WTC11 (cell line): ENCODE measurements around the gene FCRL6. TPM values are rescaled to one million over a fixed set of nuclear protein-coding genes. Genes with fewer than 3 reads are reported as not detected.

Experiments used
- ATAC-seq: fragments of 200-7000 bp; cut with Tn5 transposase; 2 replicates; pipeline ENCODE4 v1.10.0; 2021; ENCODE audit warnings: mild to moderate bottlenecking, moderate library complexity
- CTCF ChIA-PET: fragments of 300-600 bp; sonication (Branson Sonifier 250); formaldehyde crosslinking; loops from one replicate; lab custom pipeline; 2021; ENCODE audit warnings: antibody characterized with exemption; lab: Charles Lee
- POLR2A ChIA-PET: fragments of 350-600 bp; sonication (Branson Sonifier 250); formaldehyde crosslinking; loops from one replicate; lab custom pipeline; 2021; ENCODE audit warnings: antibody characterized with exemption; lab: Charles Lee
- DNase-seq: peaks from one replicate; pipeline ENCODE4 v3.0.0; 2021; ENCODE audit warnings: low spot score
- H3K27ac Mint-ChIP-seq: 2 replicates; pipeline ENCODE4 v1.8.0; 2021; ENCODE audit warnings: mixed read lengths
- H3K27me3 Mint-ChIP-seq: 2 replicates; pipeline ENCODE4 v1.8.0; 2021; ENCODE audit warnings: low read depth, mild to moderate bottlenecking, moderate library complexity, mixed read lengths
- H3K36me3 Mint-ChIP-seq: 2 replicates; pipeline ENCODE4 v1.8.0; 2021; ENCODE audit warnings: mixed read lengths
- H3K4me1 Mint-ChIP-seq: 2 replicates; pipeline ENCODE4 v1.8.0; 2022; ENCODE audit warnings: mixed read lengths
- H3K4me3 Mint-ChIP-seq: 2 replicates; pipeline ENCODE4 v1.8.0; 2021; ENCODE audit warnings: mild to moderate bottlenecking, moderate library complexity, mixed read lengths
- H3K9me3 Mint-ChIP-seq: 2 replicates; pipeline ENCODE4 v1.8.0; 2021; ENCODE audit warnings: mixed read lengths
- ARID4B ChIP-seq: sonication (generic); formaldehyde crosslinking; IDR thresholded peaks from 2 replicates; pipeline ENCODE4 v1.8.0; 2023; ENCODE audit warnings: missing genetic modification reagents, mild to moderate bottlenecking, borderline replicate concordance
- CREM ChIP-seq: sonication (generic); formaldehyde crosslinking; IDR thresholded peaks from 2 replicates; pipeline ENCODE4 v1.8.1; 2022; ENCODE audit warnings: mild to moderate bottlenecking, missing genetic modification reagents, moderate library complexity
- ELF4 ChIP-seq: sonication (generic); formaldehyde crosslinking; IDR thresholded peaks from 2 replicates; pipeline ENCODE4 v1.8.1; 2022; ENCODE audit warnings: low read depth, mild to moderate bottlenecking, moderate library complexity, missing genetic modification reagents
- EMX1 ChIP-seq: fragments of 250-450 bp; sonication (Bioruptor Pico); IDR thresholded peaks from 2 replicates; pipeline ENCODE4 v1.8.0; 2021; ENCODE audit warnings: mild to moderate bottlenecking
- ETV6 ChIP-seq: sonication (generic); formaldehyde crosslinking; IDR thresholded peaks from 2 replicates; pipeline ENCODE4 v1.8.1; 2022; ENCODE audit warnings: mild to moderate bottlenecking, missing genetic modification reagents
- FOXJ3 ChIP-seq: sonication (generic); formaldehyde crosslinking; IDR thresholded peaks from 2 replicates; pipeline ENCODE4 v1.9.0; 2021; ENCODE audit warnings: missing genetic modification reagents, mild to moderate bottlenecking, borderline replicate concordance
- FOXP1 ChIP-seq: sonication (generic); formaldehyde crosslinking; IDR thresholded peaks from 2 replicates; pipeline ENCODE4 v1.8.0; 2022; ENCODE audit warnings: missing genetic modification reagents, mild to moderate bottlenecking, moderate library complexity, borderline replicate concordance
- FOXP4 ChIP-seq: sonication (generic); formaldehyde crosslinking; IDR thresholded peaks from 2 replicates; pipeline ENCODE4 v1.8.0; 2022; ENCODE audit warnings: mild to moderate bottlenecking, missing genetic modification reagents
- HMGA2 ChIP-seq: fragments of 250-450 bp; sonication (Bioruptor Pico); IDR thresholded peaks from 2 replicates; pipeline ENCODE4 v1.4.0; 2021; ENCODE audit warnings: mild to moderate bottlenecking, moderate library complexity
- IRF2 ChIP-seq: sonication (generic); formaldehyde crosslinking; IDR thresholded peaks from 2 replicates; pipeline ENCODE4 v1.8.0; 2022; ENCODE audit warnings: low read depth, missing genetic modification reagents, borderline replicate concordance
- JAZF1 ChIP-seq: fragments of 250-450 bp; sonication (Bioruptor Pico); IDR thresholded peaks from 2 replicates; pipeline ENCODE4 v1.9.0; 2021; ENCODE audit warnings: moderate library complexity, mild to moderate bottlenecking, inconsistent platforms
- MLX ChIP-seq: sonication (generic); formaldehyde crosslinking; IDR thresholded peaks from 2 replicates; pipeline ENCODE4 v1.8.1; 2023; ENCODE audit warnings: mild to moderate bottlenecking, missing genetic modification reagents, moderate library complexity
- NFYB ChIP-seq: sonication (generic); formaldehyde crosslinking; conservative IDR thresholded peaks from 2 replicates; pipeline ENCODE4 v1.8.0; 2022; ENCODE audit warnings: low read depth, missing genetic modification reagents
- NR2C2 ChIP-seq: sonication (generic); formaldehyde crosslinking; IDR thresholded peaks from 2 replicates; pipeline ENCODE4 v1.8.0; 2022; ENCODE audit warnings: mild to moderate bottlenecking, missing genetic modification reagents
- SMAD3 ChIP-seq: sonication (generic); formaldehyde crosslinking; IDR thresholded peaks from 2 replicates; pipeline ENCODE4 v1.8.0; 2022; ENCODE audit warnings: missing genetic modification reagents, mild to moderate bottlenecking, borderline replicate concordance
- TCF7 ChIP-seq: sonication (generic); formaldehyde crosslinking; IDR thresholded peaks from 2 replicates; pipeline ENCODE4 v1.8.0; 2022; ENCODE audit warnings: mild to moderate bottlenecking, low read depth, missing genetic modification reagents, moderate library complexity
- ZMAT4 ChIP-seq: fragments of 250-450 bp; sonication (Bioruptor Pico); IDR thresholded peaks from 2 replicates; pipeline ENCODE4 v1.9.0; 2021; ENCODE audit warnings: mild to moderate bottlenecking
- ZNF232 ChIP-seq: sonication (generic); formaldehyde crosslinking; IDR thresholded peaks from 2 replicates; pipeline ENCODE4 v1.8.0; 2022; ENCODE audit warnings: mild to moderate bottlenecking, missing genetic modification reagents
- ZNF396 ChIP-seq: fragments of 250-450 bp; sonication (Bioruptor Pico); IDR thresholded peaks from 2 replicates; pipeline ENCODE4 v1.8.0; 2021; ENCODE audit warnings: mild to moderate bottlenecking, moderate library complexity, borderline replicate concordance
- ZNF416 ChIP-seq: fragments of 250-450 bp; sonication (Bioruptor Pico); IDR thresholded peaks from 2 replicates; pipeline ENCODE4 v1.9.0; 2021; ENCODE audit warnings: mild to moderate bottlenecking, inconsistent platforms
- ZNF423 ChIP-seq: fragments of 250-450 bp; sonication (Bioruptor Pico); IDR thresholded peaks from 2 replicates; pipeline ENCODE4 v2.1.2; 2022; ENCODE audit warnings: mild to moderate bottlenecking, moderate library complexity
- ZNF532 ChIP-seq: fragments of 250-450 bp; sonication (Bioruptor Pico); IDR thresholded peaks from 2 replicates; pipeline ENCODE4 v1.9.0; 2021; ENCODE audit warnings: mild to moderate bottlenecking, borderline replicate concordance
- ZNF671 ChIP-seq: fragments of 250-450 bp; sonication (Bioruptor Pico); IDR thresholded peaks from 2 replicates; pipeline ENCODE4 v1.8.0; 2021; ENCODE audit warnings: mild to moderate bottlenecking
- ZSCAN18 ChIP-seq: fragments of 250-450 bp; sonication (Bioruptor Pico); IDR thresholded peaks from 2 replicates; pipeline ENCODE4 v2.1.2; 2022; ENCODE audit warnings: mild to moderate bottlenecking, moderate library complexity
- total RNA-seq: library from RNA; stranded (reverse); gene quantifications from 3 replicates; pipeline ENCODE4 v1.2.3, GENCODE V29; 2021

FCRL6 gene
- total RNA-seq, 1 experiment from 2014 or later, result not detected

- Mint-ChIP-seq H3K27ac (no peak overlapping the region), H3K9me3 (no peaks in the 10 kb centered on the region), H3K4me1 (no peaks in the 10 kb centered on the region), H3K4me3 (no peak overlapping the region), H3K27me3 (no peaks in the 10 kb centered on the region; the same call in 1 of the 2 replicates), H3K36me3 (no peaks in the 10 kb centered on the region)
- ChIA-PET POLR2A (no interaction called here), CTCF (interaction anchor here (1.4 kb wide), 1 partner anchor 13 kb away, joined by 3 read pairs; no protein-coding TSS in a partner anchor)
- TF ChIP-seq ZNF396 (CRISPR knock-in tag), result no peak
- TF ChIP-seq HMGA2 (CRISPR knock-in tag), result no peak
- no peak for TF ChIP-seq ZNF671
- TF ChIP-seq SMAD3 (CRISPR knock-in tag), result no peak
- TF ChIP-seq ZNF532 (CRISPR knock-in tag), result no peak
- no peak for TF ChIP-seq MLX (CRISPR knock-in tag)
- no peak for TF ChIP-seq ETV6 (CRISPR knock-in tag)
- TF ChIP-seq ZMAT4 (CRISPR knock-in tag), result no peak
- no peak for TF ChIP-seq FOXJ3 (CRISPR knock-in tag)
- TF ChIP-seq NFYB (CRISPR knock-in tag), result no peak
- no peak for TF ChIP-seq ZNF232
- no peak for TF ChIP-seq ELF4 (CRISPR knock-in tag)
- no peak for TF ChIP-seq TCF7 (CRISPR knock-in tag)
- no peak for TF ChIP-seq ZNF416
- no peak for TF ChIP-seq ZNF423 (CRISPR knock-in tag)
- TF ChIP-seq FOXP4 (CRISPR knock-in tag), result no peak
- no peak for TF ChIP-seq FOXP1 (CRISPR knock-in tag)
- no peak for DNase-seq
- no peak for ATAC-seq
Measured at GRCh38 chr1:159791031-159791430, 11.1 kb upstream of the FCRL6 start.

GRCh38 chr1:159791461-159791860 is 10.7 kb upstream of the FCRL6 start:
- H3K9me3 Mint-ChIP-seq, result no peaks in the 10 kb centered on the region
- H3K4me1 Mint-ChIP-seq, result no peaks in the 10 kb centered on the region
- ChIA-PET CTCF (interaction anchor here (1.0 to 1.4 kb wide), 2 partner anchors 12 to 580 kb away, joined by 3 read pairs; no protein-coding TSS in a partner anchor), POLR2A (no interaction called here)
- no peak overlapping the region for H3K4me3 Mint-ChIP-seq
- no peak overlapping the region for H3K27ac Mint-ChIP-seq
- no peaks in the 10 kb centered on the region; the same call in 1 of the 2 replicates for H3K27me3 Mint-ChIP-seq
- DNase-seq (no peak), ATAC-seq (no peak)
- no peaks in the 10 kb centered on the region for H3K36me3 Mint-ChIP-seq
- TF ChIP-seq ZNF416, result no peak
- TF ChIP-seq NR2C2 (CRISPR knock-in tag), result no peak
- no peak for TF ChIP-seq IRF2 (CRISPR knock-in tag)
- no peak for TF ChIP-seq ZSCAN18 (CRISPR knock-in tag)
- no peak for TF ChIP-seq EMX1
- no peak for TF ChIP-seq CREM
- TF ChIP-seq ARID4B, result no peak
- no peak for TF ChIP-seq JAZF1 (CRISPR knock-in tag)
